ENCODE data around the gene EMC8. TPM values are rescaled to one million over a fixed set of nuclear protein-coding genes. Genes with fewer than 3 reads are reported as not detected.
"Not testable (repeated sequence)": the region's sequence is repeated elsewhere in the genome, so short reads cannot be mapped to it uniquely, and the experiment has no call there.

EMC8 gene
- total RNA-seq, 4 donors from 2014 or later = 11.8 to 26.6 (median 16.7) TPM

- no peaks in the 10 kb centered on the region for H3K36me3 ChIP-seq
- no peak for TF ChIP-seq POLR2A (IDR thresholded peaks at IDR 0.05)
- no peak for TF ChIP-seq CTCF (IDR thresholded peaks at IDR 0.05)
- H3K4me1 ChIP-seq = no peaks in the 10 kb centered on the region
- H3K27ac ChIP-seq = no peak overlapping the region
- H3K27me3 ChIP-seq = no peaks in the 10 kb centered on the region
- no peaks in the 10 kb centered on the region for H3K9me3 ChIP-seq
- intact Hi-C loops (cut with DNase I; ENCODE audit: low total_unique reads) = no loop called here
- no peak for DNase-seq
- H3K4me3 ChIP-seq = no peak overlapping the region
Observed at GRCh38 chr16:85809645-85810044, 10.3 kb upstream of the EMC8 start.

- no peak overlapping the region for H3K4me3 ChIP-seq
- no peak overlapping the region for H3K27ac ChIP-seq
- H3K4me1 ChIP-seq = no peaks in the 10 kb centered on the region
- DNase-seq = no peak
- TF ChIP-seq POLR2A (IDR thresholded peaks at IDR 0.05) = no peak
- TF ChIP-seq CTCF (IDR thresholded peaks at IDR 0.05) = no peak
- H3K27me3 ChIP-seq = no peaks in the 10 kb centered on the region
- H3K9me3 ChIP-seq = no peaks in the 10 kb centered on the region
- no peaks in the 10 kb centered on the region for H3K36me3 ChIP-seq
- intact Hi-C loops (cut with DNase I; ENCODE audit: low total_unique reads) = no loop called here
Observed at GRCh38 chr16:85808926-85809325, 9.6 kb upstream of the EMC8 start.

- H3K4me1 ChIP-seq; H3K4me3 ChIP-seq; H3K27ac ChIP-seq; H3K36me3 ChIP-seq; intact Hi-C loops (cut with DNase I; ENCODE audit: low total_unique reads); DNase-seq; H3K9me3 ChIP-seq; H3K27me3 ChIP-seq: not testable (repeated sequence)
Observed at GRCh38 chr16:85808104-85808503, 8.8 kb upstream of the EMC8 start.

GRCh38 chr16:85807340-85807739 is 8.0 kb upstream of the EMC8 start:
- H3K36me3 ChIP-seq; H3K27ac ChIP-seq; DNase-seq; H3K4me1 ChIP-seq; intact Hi-C loops (cut with DNase I; ENCODE audit: low total_unique reads); H3K27me3 ChIP-seq; H3K9me3 ChIP-seq; H3K4me3 ChIP-seq: not testable (repeated sequence)

- no peak overlapping the region for H3K4me3 ChIP-seq
- H3K9me3 ChIP-seq = no peaks in the 10 kb centered on the region
- no peaks in the 10 kb centered on the region for H3K4me1 ChIP-seq
- no peak overlapping the region for H3K27ac ChIP-seq
- H3K36me3 ChIP-seq = no peaks in the 10 kb centered on the region
- DNase-seq = no peak
- no peaks in the 10 kb centered on the region for H3K27me3 ChIP-seq
- intact Hi-C loops (cut with DNase I; ENCODE audit: low total_unique reads) = no loop called here
- TF ChIP-seq POLR2A (IDR thresholded peaks at IDR 0.05) (no peak), CTCF (IDR thresholded peaks at IDR 0.05) (no peak)
Observed at GRCh38 chr16:85806539-85806938, 7.2 kb upstream of the EMC8 start.

- H3K4me1 ChIP-seq = peaks cover 0 to 5% of the 10 kb centered on the region in 2 donors
- no peaks in the 10 kb centered on the region for H3K36me3 ChIP-seq
Observed at GRCh38 chr16:85805442-85806045, 6.2 kb upstream of the EMC8 start.

More at GRCh38 chr16:85805442-85806045, 6.2 kb upstream of the EMC8 start:
- intact Hi-C loops (cut with DNase I; ENCODE audit: low total_unique reads) = no loop called here
- Histone ChIP-seq H3K27me3 (no peaks in the 10 kb centered on the region), H3K4me3 (no peak overlapping the region), H3K9me3 (no peaks in the 10 kb centered on the region), H3K27ac (no peak overlapping the region)
- no peak for DNase-seq
- TF ChIP-seq CTCF (IDR thresholded peaks at IDR 0.05) (no peak), POLR2A (IDR thresholded peaks at IDR 0.05) (no peak)

Measured in uterus (tissue), 4 donors.